Epidermal melanocyte (primary cell): ENCODE measurements around the gene PTPRZ1.

ENCODE experiments used
- DNase-seq: peaks from one replicate; pipeline ENCODE4 v3.0.0; 2011; ENCODE audit warnings: low spot score; ENCODE audit not compliant: insufficient read length

PTPRZ1 gene

DNA sequence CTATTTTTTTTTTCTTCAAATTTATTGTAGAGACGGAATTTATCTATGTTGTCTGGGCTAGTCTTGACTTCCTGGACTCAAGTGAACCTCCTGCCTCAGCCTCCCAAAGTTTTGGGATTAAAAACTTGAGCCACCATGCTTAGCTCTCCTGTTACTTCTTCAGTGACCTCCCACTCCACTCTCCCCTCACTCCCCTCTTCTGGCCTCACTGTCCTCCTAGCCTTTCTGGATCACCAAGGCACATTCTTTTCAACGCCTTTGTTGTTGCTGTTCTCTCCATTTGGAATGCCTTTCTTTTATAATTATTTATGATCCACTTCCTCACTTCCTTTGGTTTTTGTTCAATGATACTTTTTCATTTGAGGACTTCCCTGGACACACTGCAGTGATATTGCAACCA lies 17.9 kb downstream of the PTPRZ1 start:
- no peak for DNase-seq

DNA sequence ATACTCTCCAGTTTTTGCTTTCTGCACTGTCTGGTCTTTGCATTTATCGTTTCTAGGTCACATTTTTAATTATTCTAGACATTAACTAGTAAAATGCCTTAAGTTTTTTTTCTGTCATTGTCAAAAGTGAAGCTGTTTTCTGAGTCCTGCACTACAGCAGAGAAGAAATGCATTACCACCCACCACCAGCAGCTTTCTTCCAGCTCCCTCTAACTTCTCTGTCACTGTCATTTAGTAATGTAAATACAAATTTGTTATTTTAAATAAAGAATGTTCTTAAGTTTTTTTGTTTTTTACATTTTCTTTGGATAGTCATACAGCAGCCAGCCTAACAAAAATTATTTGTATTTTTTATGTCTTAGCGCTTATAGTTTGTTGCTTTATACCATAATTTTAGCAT lies 18.8 kb downstream of the PTPRZ1 start:
- DNase-seq: no peak

DNA sequence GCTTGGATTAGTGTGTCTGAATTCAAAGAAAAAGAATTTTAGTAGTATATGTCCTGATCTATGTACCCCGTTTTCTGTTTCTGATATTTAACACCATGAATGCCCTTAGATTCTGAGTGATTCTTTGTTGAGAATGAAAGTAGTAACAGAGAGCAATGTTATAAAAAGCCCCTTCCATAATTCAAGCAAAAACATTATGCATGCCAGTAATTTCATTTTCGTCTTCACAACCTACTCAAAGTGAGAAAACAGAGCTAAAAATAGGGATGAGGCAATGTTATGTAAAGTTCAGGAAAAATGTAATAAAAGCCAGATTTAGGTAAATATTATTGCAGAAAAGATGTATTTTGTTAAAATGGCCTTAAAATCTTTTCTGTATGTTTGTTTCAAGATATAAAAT lies 28.1 kb downstream of the PTPRZ1 start:
- DNase-seq: no peak

DNA sequence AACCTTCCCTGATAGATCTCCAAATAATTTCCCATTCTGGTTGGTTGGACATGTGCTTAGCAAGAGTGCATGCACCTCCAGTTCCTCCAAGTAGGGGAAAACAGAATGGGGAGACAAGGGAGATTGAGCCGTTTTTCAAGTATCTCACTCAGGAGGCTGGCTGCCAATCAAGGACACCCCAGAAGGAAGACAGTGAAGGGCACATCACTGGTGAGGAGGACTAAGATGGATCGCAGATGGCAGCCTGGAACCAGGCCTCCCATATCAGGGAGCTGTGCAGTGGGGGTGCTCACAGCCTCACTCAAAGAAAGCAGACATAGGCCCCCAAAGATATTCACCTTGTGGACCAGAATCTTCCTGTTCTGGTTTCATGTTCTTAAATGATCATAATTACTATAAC lies 31.2 kb downstream of the PTPRZ1 start:
- DNase-seq: no peak

DNA sequence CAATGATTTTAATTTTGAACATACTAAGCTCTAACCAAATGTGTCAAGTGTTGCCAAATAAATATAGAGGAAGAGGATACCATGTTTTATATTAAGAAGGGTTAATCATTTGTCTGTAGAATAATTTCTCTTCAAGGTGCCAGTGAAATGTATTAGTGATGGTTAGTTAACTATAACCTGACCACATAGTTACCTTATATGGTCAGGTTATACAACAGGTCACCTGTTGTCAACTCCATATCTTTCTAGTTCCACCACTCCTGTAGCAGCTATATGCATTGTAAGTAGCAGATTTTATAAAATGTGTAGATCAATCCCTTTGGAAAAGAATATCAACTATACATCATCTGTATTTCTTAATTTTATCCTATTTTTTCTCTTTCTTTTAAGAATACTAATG lies 35.1 kb downstream of the PTPRZ1 start:
- no peak for DNase-seq

DNA sequence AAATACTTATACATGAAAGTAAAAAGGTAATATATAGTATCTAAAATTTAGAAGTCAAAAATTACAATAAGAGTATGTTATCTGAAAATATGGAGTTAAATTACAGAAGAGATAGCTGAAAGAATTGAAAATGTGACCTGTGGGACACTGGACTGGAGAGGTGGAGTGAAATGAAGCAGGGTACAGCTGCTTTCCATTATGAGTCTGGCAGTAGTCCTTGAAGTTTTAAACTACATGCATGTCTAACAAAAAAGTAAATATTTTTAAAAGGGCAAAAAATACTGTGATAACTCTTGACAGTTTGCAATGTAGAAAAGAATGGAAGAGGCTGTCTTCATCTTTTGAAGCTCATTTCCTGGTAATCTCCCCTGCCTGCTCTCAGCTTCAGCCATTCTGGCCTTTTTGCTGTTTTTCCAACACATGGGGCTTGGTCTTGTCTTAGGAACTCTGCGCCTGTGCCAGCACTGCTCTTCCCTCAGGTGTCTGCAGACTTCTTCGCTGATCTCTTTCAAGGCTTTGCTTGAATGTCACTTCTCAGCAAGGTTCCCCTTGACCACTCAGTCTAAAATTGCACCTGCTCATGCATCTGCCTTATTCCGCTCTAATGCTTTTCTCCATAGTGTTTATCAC lies 36.9 kb downstream of the PTPRZ1 start:
- no peak for DNase-seq

DNA sequence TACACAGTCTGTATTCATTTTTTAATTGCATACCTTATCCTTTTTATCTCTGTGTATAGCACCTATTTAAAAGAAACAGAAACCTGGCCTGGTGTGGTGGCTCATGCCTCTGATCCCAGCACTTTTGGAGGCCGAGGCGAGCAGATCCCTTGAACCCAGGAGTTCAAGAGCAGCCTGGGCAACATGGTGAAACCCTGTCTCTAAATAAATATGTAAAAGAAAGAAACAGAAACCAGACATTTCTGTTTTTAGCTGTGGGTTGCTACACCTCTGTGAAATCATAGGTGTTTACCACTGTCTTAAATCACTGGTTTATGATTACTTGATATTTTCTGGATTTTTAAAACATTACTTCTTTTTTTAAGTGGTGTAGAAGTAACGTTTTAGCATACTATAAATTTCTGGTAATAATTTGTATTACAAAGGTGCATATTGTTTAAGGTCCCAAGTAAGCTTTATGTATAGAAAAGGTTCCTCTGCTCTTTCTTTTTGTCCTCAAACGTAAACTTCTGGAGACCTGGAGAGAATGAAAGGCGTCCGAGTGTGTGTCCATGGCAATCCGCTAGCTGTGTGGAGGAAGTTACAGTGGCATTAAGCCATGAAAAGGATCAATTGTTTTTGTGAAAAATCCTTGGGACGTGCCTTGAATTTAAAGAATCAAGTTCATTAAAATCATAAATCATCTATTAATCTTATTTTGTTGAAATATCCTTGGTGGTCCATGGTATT lies 41.1 kb downstream of the PTPRZ1 start:
- DNase-seq: no peak

DNA sequence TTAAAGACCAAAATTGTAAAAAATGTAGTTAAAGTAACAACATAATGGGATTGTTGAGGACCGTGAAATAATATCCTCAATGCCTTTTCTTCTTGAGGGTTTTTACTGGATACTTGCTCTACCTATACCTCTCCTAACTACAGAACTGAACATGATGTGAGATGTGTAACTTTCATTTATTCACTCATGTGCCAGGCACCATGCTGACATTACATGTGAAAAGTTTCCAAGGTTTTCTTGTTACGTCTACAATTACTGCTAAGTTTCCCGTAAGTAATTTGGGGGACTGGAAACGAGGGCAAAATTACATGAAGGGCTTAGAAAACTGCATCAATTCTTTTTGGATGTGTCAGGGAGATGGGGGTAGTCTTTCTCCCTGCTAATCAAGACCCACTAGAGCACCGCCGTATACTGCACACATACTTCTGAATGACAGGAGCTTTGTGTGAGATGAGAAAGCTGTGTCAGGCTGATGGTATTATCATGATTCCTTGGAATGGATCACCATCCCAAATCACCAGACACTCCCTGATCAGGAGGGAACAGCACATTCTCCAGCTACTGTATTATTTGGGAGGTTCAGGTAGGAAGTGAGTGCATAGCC lies 41.8 kb downstream of the PTPRZ1 start:
- no peak for DNase-seq

DNA sequence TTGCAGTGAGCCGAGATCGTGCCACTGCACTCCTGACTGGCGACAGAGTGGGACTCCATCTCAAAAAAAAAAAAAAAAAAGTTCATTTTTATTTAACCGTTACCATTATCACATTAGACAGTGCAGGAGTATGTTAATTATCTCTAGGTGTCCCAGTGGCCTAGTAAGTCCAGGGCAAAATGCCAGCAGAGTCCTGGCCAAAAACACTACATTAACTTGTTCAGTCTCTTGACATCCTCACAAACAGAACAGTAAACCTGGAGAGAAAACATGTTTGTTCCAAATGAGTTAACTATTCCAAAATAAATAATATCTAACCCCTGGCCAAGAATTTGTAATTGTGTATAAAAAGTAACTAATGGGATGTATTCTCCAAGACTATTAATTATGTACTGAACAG lies 43.2 kb downstream of the PTPRZ1 start:
- DNase-seq: no peak

DNA sequence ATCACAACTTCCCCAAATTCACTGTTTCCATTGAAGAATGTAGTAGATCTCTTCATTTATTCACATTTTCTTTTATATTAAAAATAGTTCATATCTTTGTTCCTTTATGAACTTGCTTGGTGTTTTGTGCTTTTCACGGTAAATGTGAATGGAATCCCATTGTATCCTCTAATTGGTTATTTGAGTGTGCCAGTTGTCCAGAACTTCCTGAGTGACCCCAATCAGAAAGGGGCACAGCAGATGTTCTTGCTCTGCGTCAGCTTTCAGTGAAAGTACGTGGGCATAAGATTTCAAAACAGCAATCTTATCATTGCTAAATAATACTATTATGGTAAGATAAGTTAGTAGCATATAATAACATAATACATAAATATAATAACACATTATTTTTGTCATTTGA lies 47.0 kb downstream of the PTPRZ1 start:
- DNase-seq: no peak

DNA sequence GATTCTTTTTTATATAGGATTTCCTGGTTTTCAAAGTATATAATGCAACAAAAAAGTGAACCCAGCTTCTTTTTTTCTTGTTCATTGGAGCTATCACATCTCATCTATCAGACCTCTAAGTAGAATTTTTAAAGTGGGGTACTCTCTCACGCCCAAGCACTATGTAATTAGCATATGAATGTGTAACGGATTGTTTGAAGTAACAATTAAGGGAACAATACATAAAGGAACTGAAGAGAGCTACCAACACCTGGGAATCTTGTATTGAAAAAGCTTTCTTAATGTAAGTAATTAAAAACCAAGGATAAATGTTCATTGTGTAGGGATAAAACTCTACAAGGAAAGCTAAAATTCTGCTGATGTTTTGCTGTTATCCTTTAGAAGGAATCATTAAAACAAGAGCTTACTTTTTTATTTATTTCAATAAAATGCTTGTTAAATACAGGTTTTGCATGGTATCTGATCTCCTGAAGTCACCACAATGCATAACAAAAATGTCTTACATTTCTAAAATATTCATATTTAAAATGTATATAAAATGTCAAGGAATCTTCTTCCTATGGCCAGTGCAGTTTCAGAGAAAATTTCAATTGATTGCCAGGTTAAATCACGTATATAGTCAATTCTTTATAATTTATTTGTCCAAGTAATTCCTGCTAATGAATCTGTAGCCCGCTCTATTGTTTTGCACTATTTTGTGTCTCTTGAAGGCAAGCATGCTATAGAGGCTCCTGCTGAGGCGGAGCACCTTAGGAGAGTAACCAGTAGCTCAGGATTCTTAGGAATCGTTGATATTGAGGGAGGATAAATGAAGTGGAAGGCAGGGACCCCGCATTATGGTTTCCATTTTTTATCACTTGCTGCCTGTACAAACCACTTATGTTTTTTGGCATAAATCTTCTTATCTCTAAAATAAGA lies 51.6 kb downstream of the PTPRZ1 start:
- DNase-seq: no peak

DNA sequence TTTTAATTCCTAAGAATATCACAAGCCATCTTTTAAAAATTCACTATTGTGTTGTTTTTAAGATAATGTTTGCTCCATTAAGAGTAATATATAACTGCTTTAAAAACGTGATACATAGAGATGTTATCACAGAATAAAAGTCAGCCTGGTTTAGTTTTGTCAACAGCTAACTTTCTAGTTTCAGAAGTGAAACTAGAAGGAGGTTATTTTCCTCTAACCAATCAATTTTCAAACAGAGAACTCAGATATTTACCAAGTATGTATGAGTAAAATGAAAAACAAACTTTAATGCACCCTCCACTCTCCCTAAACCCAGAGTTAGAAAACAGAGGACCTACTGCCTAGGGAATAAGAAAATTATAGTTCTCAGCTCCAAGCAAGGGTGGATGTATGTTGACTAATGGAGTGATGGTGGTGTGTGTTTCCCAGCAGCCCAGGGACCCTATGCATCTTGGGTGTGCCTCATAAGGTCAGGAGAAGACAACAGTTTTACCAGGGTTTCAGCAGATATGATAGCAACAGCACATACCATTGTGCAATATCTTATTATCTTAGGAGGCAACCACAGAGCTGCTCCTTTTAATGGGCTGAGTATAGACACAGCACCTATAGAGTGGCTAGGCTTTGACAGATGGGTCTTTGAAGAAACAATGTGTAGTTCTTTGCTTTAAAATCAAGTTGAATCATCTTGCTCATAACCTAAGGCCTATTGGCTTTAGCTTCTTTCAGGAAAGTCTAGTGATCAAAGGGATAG lies 58.4 kb downstream of the PTPRZ1 start:
- no peak for DNase-seq

DNA sequence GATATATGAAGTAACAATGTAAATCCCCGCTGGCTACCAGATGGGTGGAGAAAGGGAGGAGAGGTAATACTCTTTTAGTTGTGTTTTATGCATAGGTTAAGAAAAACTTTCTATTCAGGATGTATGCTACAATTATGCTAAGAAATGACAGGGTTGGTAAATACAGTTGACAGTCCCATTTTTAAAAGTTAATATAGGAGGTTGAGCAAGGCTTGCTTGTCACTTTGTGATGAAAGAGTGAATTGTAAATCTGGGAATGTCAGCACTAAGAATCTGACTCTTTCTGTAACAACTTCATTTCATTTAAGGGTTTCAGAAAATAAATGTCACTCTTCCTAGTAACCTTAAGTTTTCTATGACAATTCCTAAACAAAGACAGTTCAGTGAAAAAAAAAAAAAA lies 59.8 kb downstream of the PTPRZ1 start:
- DNase-seq: no peak

DNA sequence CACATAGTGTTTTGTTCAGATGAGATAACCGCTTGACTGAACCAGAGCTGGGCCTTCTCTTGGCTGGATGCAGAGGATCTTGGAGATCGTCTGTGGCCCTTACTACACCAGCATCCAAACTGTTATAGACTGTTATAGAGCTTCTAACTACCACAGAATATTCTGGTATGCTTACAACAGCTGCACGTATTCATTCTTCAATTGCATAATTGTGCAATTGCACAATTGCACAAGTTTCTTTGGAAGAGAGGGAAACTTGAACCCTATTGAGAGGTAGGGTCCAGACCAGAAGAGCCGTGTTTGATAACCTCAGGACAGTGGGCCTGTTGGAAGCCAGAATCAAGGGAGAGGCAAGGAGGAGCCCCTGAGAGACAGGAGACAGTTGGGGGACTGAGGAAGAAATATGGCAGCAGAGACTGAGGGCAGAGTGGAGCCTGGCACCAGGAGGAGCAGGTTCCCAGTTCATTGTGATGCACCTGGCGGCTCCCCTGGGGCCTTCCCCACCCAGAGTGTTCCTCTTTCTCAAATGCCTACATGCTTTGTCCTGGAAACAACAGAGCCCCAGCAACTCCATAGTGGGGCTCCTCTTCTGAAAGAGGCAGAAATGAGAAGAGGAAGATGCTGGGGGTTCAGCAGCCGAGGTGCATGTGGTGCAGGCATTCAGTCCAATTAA lies 64.1 kb downstream of the PTPRZ1 start:
- DNase-seq: no peak

DNA sequence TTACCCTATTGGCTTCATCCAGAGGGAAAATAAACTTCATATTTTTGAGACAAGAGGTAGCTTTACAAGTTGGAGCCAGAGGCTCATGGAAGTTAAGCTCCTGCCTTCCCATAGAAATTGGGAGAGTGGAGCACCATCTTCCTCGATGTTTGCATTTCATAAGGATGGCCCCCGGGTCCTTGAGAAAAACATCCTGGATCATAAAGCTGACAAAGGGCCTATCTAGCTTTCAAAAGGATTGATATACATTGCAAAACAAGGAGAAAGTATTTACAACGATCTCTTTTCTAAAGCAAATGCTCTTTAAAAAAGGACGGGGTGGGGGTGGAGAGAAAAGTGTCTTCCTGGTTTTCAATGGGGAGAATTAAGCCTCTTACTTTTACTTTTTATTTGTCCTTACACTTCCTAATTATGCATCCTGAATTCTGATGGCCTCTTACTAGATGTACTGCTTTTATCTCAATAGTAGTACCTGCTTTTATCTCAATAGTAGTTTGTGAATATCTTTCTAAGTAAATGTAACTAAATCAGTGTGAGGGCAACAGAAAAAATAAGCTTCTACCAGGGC lies 65.6 kb downstream of the PTPRZ1 start:
- DNase-seq: no peak

DNA sequence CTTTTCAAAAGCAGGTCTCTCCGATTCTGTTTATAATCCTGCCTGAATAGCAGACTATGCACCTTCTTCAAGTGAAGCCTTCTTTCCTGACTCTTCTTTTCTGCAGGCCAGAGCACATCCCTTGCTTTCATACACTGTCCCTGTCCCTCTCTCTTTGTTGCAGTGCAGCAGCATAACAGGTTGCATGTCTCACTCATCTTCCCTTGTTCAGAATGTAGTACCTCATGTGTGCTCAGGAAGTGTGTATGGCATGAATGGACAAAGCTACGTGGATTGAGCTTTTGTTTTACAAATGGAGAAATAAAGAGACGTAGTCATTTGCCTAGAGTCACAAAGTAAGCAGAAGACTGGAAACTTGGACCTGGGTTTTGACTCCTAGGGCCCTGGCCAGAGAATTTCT lies 68.0 kb downstream of the PTPRZ1 start:
- no peak for DNase-seq

DNA sequence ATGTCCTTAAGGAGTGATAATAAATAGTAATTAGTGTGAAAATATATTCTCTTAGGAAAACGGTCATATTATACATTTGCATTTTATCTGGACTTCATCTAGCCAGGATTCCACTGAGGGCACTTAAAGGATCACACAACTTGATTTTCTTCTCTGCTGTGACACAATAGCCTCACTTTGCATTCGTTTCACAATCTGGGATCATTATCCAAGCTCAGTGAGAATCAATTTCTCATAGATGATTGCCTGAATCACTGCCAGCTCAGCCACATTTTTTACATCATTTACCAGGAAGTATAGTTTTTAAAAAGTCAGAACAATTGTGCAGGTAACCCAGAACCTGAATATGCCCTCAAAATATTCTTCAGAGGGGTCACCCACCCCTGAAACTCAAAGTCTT lies 68.9 kb downstream of the PTPRZ1 start:
- DNase-seq: no peak

DNA sequence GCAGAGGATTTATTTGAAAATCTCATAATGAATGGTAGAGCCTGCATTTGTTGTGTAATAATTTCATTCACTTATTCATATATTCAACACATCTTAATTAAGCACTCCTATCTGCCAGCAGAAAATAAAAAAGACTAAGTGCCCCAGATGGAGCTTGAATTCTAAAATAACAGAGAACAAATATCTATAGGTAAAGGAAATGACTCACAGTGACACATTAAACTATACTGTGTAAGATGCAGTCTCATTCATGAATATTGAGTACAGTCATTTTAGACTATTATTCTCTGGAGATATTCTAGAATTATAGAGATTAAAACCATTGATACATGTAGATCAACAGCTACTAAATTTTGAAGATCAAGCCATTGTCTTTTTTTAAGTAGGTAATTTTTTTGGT lies 72.1 kb downstream of the PTPRZ1 start:
- DNase-seq: no peak

DNA sequence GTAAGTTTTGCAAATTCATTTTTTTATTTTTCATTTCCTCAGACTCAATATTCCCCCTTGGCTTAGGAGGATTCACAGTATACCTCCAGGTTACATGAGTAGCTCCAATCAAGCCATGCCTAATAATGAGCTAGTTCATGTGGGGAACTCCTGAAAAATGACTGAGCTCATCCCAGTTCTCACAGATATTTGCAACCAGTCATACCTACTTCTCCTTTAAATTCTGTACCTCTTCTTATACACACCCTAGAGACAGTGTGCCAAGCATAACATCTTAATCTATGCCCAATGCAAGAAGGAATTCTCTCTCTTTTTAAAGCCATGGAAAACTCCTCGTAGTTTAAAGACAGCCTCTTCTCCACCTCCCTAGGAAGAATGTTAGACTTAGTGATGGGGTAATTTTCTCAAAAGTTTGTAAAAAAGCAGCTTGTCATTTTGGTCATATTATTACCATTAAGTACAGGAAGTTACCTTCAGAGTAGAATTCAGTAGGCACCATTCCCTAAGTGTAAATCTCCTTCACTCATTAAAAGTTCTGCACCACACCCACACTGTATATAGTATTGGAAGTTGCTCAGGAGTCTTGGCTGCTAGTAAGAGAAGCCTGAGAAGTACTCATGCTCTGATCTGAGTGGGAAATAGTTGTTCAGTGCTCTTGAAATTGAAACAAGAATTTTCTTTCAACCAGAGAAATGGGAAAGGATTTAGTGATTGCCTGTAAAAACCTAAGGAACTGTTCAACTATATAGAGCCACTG lies 72.7 kb downstream of the PTPRZ1 start:
- DNase-seq: no peak

DNA sequence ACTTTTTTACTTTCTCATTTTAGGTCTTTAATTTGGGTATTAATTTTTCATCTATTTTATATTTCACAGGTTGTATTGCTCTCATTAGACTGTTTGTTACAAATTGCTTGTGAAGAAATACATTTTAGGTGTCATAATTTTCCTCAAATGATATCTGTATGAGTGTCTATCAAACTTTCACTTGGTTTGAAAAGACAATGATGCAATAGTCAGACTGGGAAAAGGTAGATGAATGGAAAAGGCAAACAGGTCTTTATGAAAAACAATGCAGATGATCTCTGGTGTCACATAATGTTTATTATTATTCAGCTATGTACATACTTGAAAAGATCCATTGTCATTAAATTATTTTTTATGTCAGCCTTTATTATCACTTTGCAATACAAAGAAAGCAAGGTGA lies 80.2 kb downstream of the PTPRZ1 start:
- DNase-seq: no peak
